Coronary artery (tissue), 2 donors: ENCODE results near the gene FOXP1.

Experiments
- DNase-seq: peaks from one replicate; pipeline ENCODE4 v3.0.0-alpha.2; 2017; ENCODE audit warnings: low spot score
- H3K27ac ChIP-seq, 2 donors: fragments of 200-600 bp; sonication (generic); one replicate each; pipeline ENCODE4 v1.5.1; 2016 to 2019
- H3K4me3 ChIP-seq: fragments of 200-600 bp; sonication (generic); 2 replicates; pipeline ENCODE4 v1.5.1; 2016; ENCODE audit warnings: mild to moderate bottlenecking, moderate library complexity
- TF ChIP-seq, protein P1 (sequence below): fragments of 200-600 bp; sonication (generic); IDR thresholded peaks from one replicate; pipeline ENCODE4 v1.5.1; 2019; ENCODE audit warnings: antibody characterized with exemption

Gene FOXP1

DNA sequence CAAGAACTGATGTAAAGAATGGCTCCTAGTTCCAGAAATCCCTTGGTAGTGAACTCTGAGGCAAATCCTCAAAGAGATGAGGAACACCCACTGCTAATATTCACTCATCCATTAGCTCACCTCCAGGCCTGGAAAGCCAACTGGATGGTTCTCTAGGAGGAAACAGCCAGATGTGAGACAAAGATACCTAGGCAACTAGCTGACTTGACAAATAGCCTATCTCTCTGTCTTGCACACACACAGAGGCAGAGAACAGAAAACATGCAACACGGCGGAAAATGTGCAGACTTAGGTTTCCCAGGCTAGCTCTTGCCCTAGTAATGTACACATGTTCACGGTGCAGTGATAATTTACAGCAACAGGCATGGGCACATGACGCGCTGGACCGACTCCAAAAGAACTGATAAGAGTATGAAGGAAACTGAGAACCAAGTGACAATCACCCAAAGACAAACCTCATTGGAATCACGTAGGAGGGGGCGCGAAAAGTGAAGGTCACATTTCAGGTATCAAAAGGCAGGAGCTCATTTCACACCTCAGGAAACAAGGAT, 318.1 kb downstream of the FOXP1 start:
- no peak for DNase-seq
- TF ChIP-seq, protein P1, sequence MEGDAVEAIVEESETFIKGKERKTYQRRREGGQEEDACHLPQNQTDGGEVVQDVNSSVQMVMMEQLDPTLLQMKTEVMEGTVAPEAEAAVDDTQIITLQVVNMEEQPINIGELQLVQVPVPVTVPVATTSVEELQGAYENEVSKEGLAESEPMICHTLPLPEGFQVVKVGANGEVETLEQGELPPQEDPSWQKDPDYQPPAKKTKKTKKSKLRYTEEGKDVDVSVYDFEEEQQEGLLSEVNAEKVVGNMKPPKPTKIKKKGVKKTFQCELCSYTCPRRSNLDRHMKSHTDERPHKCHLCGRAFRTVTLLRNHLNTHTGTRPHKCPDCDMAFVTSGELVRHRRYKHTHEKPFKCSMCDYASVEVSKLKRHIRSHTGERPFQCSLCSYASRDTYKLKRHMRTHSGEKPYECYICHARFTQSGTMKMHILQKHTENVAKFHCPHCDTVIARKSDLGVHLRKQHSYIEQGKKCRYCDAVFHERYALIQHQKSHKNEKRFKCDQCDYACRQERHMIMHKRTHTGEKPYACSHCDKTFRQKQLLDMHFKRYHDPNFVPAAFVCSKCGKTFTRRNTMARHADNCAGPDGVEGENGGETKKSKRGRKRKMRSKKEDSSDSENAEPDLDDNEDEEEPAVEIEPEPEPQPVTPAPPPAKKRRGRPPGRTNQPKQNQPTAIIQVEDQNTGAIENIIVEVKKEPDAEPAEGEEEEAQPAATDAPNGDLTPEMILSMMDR: no peak
- Histone ChIP-seq H3K27ac (no peak overlapping the region), H3K4me3 (no peak overlapping the region)

DNA sequence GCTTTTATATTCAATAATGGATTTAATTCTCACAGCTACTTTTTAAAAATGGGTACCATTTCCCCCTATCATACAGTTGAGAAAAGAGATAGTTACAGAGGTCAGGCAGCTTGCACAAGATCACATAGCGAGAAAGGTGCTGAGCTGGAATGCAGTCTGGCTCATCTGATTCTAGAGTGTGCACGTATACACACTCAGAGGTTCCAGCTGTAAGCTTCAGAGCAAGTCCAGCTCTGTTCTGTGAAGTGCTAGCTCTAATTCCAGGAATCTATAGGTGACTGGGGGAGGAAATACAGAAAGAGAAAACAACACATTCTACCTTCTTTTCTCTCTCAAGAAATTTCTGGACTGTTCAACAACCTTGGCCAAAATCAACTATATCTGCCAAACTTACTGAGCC, 318.7 kb downstream of the FOXP1 start:
- no peak overlapping the region for H3K4me3 ChIP-seq
- no peak overlapping the region for H3K27ac ChIP-seq
- TF ChIP-seq, protein P1: no peak
- no peak for DNase-seq

DNA sequence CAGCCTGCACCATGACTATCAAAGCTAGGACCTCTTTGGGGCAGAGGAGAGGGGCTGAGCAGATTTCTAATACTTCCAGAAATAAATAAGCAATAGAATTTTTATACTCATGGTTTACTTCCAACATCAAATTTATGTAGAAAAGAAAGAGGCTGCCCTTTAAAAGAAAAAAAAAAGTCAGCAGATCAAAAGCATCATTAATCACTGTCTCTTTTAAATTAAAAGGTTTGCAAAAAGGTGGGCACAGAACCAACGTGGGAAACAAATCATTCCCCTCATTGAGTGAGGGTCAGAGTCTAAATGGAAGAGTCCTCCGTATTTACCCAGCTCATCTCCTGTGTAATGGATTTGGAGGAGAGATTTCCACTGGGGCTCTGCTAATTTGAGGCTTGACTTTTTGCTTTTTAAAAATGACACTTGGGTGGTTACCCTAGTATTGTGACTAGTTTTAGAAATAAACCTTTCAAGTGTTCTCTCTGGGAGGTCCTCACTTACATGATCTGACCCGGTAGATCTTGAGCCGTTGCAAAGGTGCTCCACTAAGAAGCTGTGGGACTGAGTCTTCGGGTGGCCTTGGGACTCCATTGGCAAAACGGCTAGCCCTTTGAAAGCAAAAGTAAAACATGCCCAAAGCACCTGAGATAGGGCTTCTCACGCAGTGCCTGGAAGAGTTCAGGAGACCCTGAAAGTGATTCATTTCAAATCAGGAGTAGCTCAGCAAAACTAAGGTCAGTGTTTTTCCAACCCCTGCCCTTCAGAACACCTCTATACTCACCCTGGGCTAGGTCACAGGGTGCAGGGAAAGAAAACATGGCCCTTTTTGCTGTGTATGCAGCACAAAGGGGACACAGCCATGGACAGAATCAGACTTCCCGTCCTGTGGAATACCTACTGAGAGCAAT, 320.9 kb downstream of the FOXP1 start:
- H3K4me3 ChIP-seq: no peak overlapping the region
- no peak for DNase-seq
- H3K27ac ChIP-seq: no peak overlapping the region
- TF ChIP-seq, protein P1: no peak

DNA sequence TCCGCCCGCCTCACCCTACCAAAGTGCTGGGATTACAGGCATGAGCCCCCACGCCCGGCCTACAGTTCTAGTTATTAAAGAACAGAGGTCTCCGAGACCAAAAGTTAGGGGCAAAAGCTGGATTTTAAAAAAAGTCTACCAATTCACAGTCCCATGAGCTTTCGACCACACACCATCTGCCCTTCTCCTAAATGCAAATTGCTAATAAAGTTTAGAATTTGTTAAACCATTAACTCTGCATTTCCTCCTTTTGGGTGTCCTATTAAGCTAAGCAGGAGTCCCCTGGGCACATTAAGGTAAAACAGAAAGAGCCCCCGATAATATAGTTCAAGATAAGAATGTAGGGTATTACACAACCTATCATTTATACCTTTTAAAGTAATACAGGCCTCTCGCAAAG, 322.7 kb downstream of the FOXP1 start:
- TF ChIP-seq, protein P1: no peak
- Histone ChIP-seq H3K4me3 (no peak overlapping the region), H3K27ac (no peak overlapping the region)
- no peak for DNase-seq

DNA sequence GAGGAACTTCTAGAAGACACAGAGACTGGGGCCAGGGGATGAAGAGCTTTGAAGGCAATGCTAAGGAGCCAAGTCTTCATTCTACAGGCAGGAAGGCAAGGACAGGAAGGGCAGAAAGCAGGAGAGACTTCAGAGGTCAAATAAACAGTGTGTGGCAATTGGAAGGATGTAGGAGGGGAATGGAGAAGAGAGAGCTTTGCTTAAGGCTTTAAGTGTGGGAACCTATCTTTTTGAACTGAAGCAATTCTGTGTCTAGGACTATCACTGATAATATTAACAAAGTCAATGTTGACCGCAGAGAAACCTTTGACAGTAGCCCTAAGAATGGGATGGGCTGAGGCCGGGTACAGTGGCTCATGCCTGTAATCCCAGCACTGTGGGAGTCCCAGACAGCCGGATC, 325.0 kb downstream of the FOXP1 start:
- no peak for DNase-seq
- H3K27ac ChIP-seq: no peak overlapping the region

DNA sequence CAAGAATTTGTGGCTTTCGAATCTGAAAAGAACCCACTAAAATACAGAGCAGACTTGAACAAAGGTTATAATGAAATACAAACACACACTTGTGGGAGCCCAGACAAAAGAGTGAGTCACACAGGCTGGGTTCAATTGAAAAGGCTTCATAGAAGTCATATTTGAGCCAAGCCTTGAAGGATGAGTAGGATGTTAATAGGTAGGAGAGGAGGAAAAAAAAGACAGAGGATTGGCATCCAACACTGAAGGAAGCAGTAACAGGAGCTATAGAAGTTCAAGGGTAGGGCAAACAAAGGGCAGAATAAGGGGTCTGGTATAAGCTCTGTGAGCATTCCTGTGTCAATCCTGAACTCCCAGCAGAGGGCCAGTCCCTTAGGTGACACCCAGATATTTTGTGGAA, 325.4 kb downstream of the FOXP1 start:
- Histone ChIP-seq H3K27ac (no peak overlapping the region), H3K4me3 (no peak overlapping the region)
- TF ChIP-seq, protein P1: no peak
- no peak for DNase-seq

More for the DNA sequence above, 325.0 kb downstream of the FOXP1 start:
- TF ChIP-seq, protein P1: no peak
- H3K4me3 ChIP-seq: no peak overlapping the region

DNA sequence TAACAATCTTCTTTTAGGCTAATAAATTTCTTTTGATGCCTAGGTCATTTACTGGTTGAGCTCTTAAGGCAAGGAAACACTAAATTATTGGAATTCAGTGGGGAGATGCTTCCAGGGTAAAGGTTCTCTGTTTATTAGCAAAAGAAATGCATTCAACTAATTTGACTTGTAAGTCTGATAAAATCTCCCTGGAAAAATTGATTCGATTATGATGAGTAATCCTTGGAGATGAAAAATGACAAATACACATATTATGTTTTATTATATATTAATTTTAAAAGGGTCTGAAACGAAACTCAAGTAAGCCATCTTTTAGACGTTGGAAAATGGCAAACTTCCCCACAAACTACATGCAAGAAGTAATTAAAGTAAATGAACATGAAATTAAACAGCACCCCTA, 328.0 kb downstream of the FOXP1 start:
- H3K4me3 ChIP-seq: no peak overlapping the region
- no peak overlapping the region for H3K27ac ChIP-seq
- no peak for DNase-seq
- TF ChIP-seq, protein P1: no peak
